Colon (tissue), 2 donors: ENCODE results near the gene PDRG1.
"Not testable (repeated sequence)": the region's sequence is repeated elsewhere in the genome, so short reads cannot be mapped to it uniquely, and the experiment has no call there.

Source experiments
- FAIRE-seq: peaks from 2 replicates; lab custom pipeline; 2012; peaks lifted over from hg19 to GRCh38; lab: Jason Lieb, UNC
- donor health status: control.
- donor health status: control.

The PDRG1 gene

GRCh38 chr20:31926493-31926892 lies 25.4 kb downstream of the PDRG1 start:
- FAIRE-seq = no peak

GRCh38 chr20:31925631-31926030 lies 26.2 kb downstream of the PDRG1 start:
- FAIRE-seq = no peak

GRCh38 chr20:31924561-31924960 lies 27.3 kb downstream of the PDRG1 start:
- FAIRE-seq = no peak

- no peak for FAIRE-seq
Measured at GRCh38 chr20:31923388-31924331, 28.2 kb downstream of the PDRG1 start.

- FAIRE-seq = no peak
Measured at GRCh38 chr20:31922588-31922987, 29.3 kb downstream of the PDRG1 start.

GRCh38 chr20:31922181-31922580 lies 29.7 kb downstream of the PDRG1 start:
- no peak for FAIRE-seq

- not testable (repeated sequence) for FAIRE-seq
Measured at GRCh38 chr20:31921480-31921879, 30.4 kb downstream of the PDRG1 start.

- FAIRE-seq = no peak
Measured at GRCh38 chr20:31920275-31920855, 31.5 kb downstream of the PDRG1 start.

GRCh38 chr20:31919410-31920155 lies 32.3 kb downstream of the PDRG1 start:
- FAIRE-seq = no peak

GRCh38 chr20:31918466-31919105 lies 33.3 kb downstream of the PDRG1 start:
- no peak for FAIRE-seq

- not testable (repeated sequence) for FAIRE-seq
Measured at GRCh38 chr20:31917962-31918412, 33.9 kb downstream of the PDRG1 start.

GRCh38 chr20:31916708-31917107 lies 35.1 kb downstream of the PDRG1 start:
- no peak for FAIRE-seq

GRCh38 chr20:31915491-31916280 lies 36.2 kb downstream of the PDRG1 start:
- FAIRE-seq = no peak

- FAIRE-seq = no peak
Measured at GRCh38 chr20:31914170-31914569, 37.7 kb downstream of the PDRG1 start.

GRCh38 chr20:31913431-31914157 lies 38.3 kb downstream of the PDRG1 start:
- no peak for FAIRE-seq

- no peak for FAIRE-seq
Measured at GRCh38 chr20:31910071-31910803, 41.6 kb downstream of the PDRG1 start.

- FAIRE-seq = no peak
Measured at GRCh38 chr20:31909253-31910070, 42.4 kb downstream of the PDRG1 start.

- no peak for FAIRE-seq
Measured at GRCh38 chr20:31908424-31908823, 43.4 kb downstream of the PDRG1 start.

- FAIRE-seq = no peak
Measured at GRCh38 chr20:31908016-31908415, 43.8 kb downstream of the PDRG1 start.
